ENCODE data around the gene PDE9A.

PDE9A gene

DNA sequence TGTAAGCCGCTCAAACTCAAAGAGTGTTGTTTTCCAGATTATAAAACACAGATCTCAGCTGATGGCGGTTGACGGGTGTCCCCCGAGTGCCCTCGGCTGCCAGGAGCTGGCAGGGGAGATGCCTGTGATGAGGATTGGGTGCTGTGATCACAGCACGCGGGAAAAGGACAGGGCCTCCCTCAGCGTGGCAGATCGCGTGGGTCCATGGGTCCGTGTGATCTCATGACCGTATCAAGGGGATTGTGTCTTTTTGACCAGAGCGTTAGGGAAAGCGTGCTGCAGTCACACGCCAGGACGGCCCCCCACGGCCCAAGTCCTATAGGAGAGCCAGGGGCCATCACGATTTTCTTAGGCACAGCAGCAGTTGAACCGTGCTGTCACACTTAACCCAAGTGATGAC lies 51.9 kb downstream of the PDE9A start:
- Histone ChIP-seq H3K9ac (no peak overlapping the region), H3K4me3 (IDR thresholded peaks at IDR 0.05; ENCODE audit: insufficient read depth, low read depth, low read length) (no peak overlapping the region), H3K79me2 (ENCODE audit: insufficient read depth, low read depth) (no peaks in the 10 kb centered on the region), H3K4me2 (no peak overlapping the region), H3K4me1 (ENCODE audit: low read depth, poor library complexity, severe bottlenecking) (no peaks in the 10 kb centered on the region), H3K27me3 (ENCODE audit: insufficient read depth, low read depth) (peaks cover 85% of the 10 kb centered on the region), H3K27ac (no peak overlapping the region), H4K20me1 (ENCODE audit: insufficient read depth) (no peaks in the 10 kb centered on the region), H3K36me3 (ENCODE audit: insufficient read depth) (no peaks in the 10 kb centered on the region), H2AFZ (ENCODE audit: low read depth) (no peak overlapping the region)
- no peak for TF ChIP-seq CTCF (conservative IDR thresholded peaks at IDR 0.05; ENCODE audit: low read depth, low read length)

GRCh38 chr21:42705746-42706374 lies 52.4 kb downstream of the PDE9A start:
- no peak overlapping the region for H3K4me3 ChIP-seq (IDR thresholded peaks at IDR 0.05; ENCODE audit: insufficient read depth, low read depth, low read length)
- TF ChIP-seq CTCF (conservative IDR thresholded peaks at IDR 0.05; ENCODE audit: low read depth, low read length) = no peak
- H3K9ac ChIP-seq = no peak overlapping the region
- no peaks in the 10 kb centered on the region for H3K36me3 ChIP-seq (ENCODE audit: insufficient read depth)
- H3K27ac ChIP-seq = no peak overlapping the region
- H3K27me3 ChIP-seq (ENCODE audit: insufficient read depth, low read depth) = peaks cover 81% of the 10 kb centered on the region
- H3K4me2 ChIP-seq = no peak overlapping the region
- no peak overlapping the region for H2AFZ ChIP-seq (ENCODE audit: low read depth)
- H4K20me1 ChIP-seq (ENCODE audit: insufficient read depth) = no peaks in the 10 kb centered on the region
- no peaks in the 10 kb centered on the region for H3K79me2 ChIP-seq (ENCODE audit: insufficient read depth, low read depth)
- no peaks in the 10 kb centered on the region for H3K4me1 ChIP-seq (ENCODE audit: low read depth, poor library complexity, severe bottlenecking)

- no peak for TF ChIP-seq CTCF (conservative IDR thresholded peaks at IDR 0.05; ENCODE audit: low read depth, low read length)
- Histone ChIP-seq H2AFZ (ENCODE audit: low read depth) (no peak overlapping the region), H3K36me3 (ENCODE audit: insufficient read depth) (no peaks in the 10 kb centered on the region), H4K20me1 (ENCODE audit: insufficient read depth) (no peaks in the 10 kb centered on the region), H3K4me3 (IDR thresholded peaks at IDR 0.05; ENCODE audit: insufficient read depth, low read depth, low read length) (no peak overlapping the region), H3K27me3 (ENCODE audit: insufficient read depth, low read depth) (peaks cover 75% of the 10 kb centered on the region), H3K9ac (no peak overlapping the region), H3K27ac (no peak overlapping the region), H3K4me2 (no peak overlapping the region), H3K79me2 (ENCODE audit: insufficient read depth, low read depth) (no peaks in the 10 kb centered on the region), H3K4me1 (ENCODE audit: low read depth, poor library complexity, severe bottlenecking) (no peaks in the 10 kb centered on the region)
Measured at GRCh38 chr21:42706765-42707164, 53.3 kb downstream of the PDE9A start.

- Histone ChIP-seq H4K20me1 (ENCODE audit: insufficient read depth) (no peaks in the 10 kb centered on the region), H3K79me2 (ENCODE audit: insufficient read depth, low read depth) (no peaks in the 10 kb centered on the region), H3K4me3 (IDR thresholded peaks at IDR 0.05; ENCODE audit: insufficient read depth, low read depth, low read length) (no peak overlapping the region), H3K4me1 (ENCODE audit: low read depth, poor library complexity, severe bottlenecking) (no peaks in the 10 kb centered on the region), H3K27me3 (ENCODE audit: insufficient read depth, low read depth) (peaks cover 74% of the 10 kb centered on the region), H3K9ac (no peak overlapping the region), H3K4me2 (no peak overlapping the region), H2AFZ (ENCODE audit: low read depth) (no peak overlapping the region), H3K36me3 (ENCODE audit: insufficient read depth) (no peaks in the 10 kb centered on the region), H3K27ac (no peak overlapping the region)
- no peak for TF ChIP-seq CTCF (conservative IDR thresholded peaks at IDR 0.05; ENCODE audit: low read depth, low read length)
Measured at GRCh38 chr21:42707207-42707830, 53.9 kb downstream of the PDE9A start.
